Measurements from ENCODE around the gene AGBL1.
"Not testable (repeated sequence)": the region's sequence is repeated elsewhere in the genome, so short reads cannot be mapped to it uniquely, and the experiment has no call there.

AGBL1 gene

DNA sequence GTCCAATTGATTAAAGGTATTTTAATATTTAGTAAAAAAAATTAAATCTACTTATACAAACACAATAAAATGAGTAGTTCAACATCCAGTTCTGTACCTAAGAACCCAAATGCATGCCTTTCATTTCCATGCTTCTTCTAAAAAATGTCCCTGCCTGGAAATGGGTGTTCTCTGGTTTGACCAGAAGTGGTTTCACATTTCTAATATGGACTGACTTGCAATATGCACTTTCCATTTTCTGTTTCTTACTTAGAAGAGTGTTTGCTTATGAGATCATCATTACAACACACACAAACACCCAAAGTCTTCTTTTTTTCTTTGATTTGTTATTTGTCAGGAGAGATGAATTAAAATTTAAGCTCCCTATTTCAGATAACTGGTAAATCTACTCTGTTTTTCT is 879.6 kb downstream of the AGBL1 start:
- DNase-seq = no peak

DNA sequence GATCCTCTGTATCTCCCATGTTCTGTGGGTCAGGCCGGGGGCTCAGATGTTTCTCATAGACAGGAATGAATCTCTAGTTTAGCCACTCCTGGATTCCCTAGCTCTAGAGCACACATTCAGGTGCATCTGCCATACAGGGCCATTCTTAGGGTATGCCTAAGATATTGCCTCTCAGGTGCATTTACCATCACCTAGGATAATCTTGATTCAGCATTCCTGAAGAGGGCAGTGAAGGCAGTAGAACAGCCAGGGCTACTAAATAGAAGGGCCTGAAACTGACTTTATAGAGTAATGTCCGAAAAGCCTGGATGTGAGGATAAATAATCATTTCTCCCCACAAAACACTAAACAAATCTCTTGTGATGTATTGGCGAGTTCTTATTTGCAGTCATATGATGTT is 882.0 kb downstream of the AGBL1 start:
- no peak for DNase-seq

DNA sequence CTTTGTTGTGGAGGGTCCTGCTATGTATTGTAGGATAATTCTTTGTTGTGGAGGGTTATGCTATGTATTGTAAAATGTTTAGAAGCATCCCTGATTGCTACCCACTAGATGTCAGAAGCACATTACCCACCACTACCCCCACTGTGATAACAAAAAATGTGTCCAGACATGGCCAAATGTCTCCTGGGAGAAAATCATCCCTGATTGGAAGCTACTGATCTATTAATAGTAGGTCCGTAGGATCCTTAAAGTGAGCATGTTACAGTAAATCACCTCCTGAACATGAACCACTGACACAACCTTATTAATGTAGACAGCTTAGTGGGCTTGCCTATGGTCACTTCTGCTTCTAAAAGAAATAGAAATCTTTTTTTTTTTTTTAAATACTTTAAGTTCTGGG is 884.6 kb downstream of the AGBL1 start:
- no peak for DNase-seq

DNA sequence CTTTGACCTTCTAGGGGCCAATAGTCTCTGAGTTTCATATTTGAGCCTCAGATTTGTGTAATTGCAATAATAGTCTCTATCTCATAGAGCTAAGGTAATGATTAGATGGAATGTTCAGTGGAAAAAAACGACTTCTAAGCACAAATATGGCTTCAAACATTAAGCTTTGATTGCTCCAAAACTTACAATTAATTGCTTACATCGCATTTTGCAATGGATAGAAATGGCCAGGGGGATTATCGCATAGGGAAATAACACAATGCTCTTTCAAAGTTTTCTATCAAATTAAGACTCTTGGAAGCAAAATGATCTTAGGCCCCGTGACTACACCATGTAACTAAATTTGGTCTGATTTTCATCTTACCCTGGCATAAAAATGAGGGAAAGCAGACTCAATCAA is 888.6 kb downstream of the AGBL1 start:
- no peak for DNase-seq

DNA sequence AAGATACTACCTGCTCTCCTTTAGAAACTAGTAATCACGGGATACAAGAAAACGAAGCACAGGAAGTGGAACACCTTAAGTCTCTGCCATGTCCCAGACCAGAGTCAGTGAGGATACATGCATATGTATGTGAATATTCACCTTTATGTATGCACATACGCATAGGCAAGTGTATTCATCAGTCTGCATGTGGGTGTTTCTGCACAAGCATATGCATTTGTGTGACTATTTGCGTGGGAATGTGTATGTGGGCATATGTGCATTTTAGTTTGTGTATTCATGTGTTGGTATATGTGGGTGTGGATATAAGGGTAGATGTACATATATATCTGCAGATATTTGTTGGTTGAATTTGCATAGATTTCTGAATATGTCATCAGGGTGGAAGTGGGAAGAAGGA is 889.7 kb downstream of the AGBL1 start:
- no peak for DNase-seq

DNA sequence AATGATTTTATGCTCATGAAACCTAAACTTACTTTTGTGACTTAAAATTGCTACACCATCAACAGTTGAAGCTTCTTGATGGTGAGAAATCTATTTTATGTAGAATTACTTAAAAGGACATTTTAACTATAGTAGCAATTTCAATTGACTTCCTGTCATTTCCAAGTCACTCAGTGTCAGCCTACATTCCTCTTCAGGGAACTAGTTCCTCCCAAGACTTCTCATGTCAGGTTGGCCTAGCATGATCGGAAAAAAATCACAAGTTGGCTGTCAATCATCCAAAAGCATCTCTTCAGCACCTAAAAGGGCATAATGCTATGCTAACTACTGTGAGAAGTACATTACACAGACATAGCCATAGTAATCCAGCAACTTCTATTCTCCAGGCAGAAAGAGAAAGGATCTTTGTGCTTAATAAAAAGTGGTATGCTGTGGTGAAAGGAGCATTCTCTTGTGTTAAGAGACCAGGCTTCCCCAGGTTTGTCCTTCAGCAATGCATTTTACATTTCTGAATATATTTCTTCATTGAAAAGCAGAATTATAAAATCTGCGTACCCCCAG is 893.7 kb downstream of the AGBL1 start:
- DNase-seq = no peak

DNA sequence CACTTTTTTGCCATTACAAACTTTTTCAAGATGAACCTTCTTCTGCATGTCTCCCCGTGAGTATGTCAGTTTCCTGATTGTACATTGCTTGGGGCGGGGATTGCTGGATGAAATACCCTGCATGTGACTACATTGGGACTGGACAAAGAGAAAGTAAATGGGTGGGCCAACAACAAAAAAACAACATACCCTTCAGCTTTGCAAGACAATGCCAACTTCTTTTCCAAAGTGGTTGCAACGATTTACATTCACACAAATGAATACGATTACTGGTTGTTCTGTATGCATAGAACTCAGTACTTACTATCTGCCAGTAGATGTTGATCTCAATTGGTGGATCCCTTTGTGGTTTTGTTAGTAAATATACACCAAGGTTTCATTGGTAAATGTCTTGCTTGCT is 908.4 kb downstream of the AGBL1 start:
- DNase-seq = no peak

DNA sequence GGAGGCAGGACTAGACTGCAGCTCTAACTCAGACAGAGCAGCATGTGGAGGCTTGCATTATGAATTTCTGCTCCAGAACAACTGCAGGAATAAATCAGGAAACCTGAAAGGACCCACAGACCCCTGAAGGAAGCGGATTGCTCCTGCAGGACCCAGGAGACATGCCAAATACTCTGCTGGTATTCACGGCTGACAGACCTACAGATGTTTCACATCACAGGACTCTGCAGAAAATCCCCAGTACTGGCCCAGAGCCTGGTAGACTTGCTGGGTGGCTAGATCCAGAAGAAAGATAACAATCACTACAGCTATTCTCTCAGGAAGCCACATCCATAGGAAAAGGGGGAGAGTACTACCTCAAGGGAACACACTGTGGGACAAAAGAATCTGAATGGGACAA is 942.1 kb downstream of the AGBL1 start:
- DNase-seq = no peak

DNA sequence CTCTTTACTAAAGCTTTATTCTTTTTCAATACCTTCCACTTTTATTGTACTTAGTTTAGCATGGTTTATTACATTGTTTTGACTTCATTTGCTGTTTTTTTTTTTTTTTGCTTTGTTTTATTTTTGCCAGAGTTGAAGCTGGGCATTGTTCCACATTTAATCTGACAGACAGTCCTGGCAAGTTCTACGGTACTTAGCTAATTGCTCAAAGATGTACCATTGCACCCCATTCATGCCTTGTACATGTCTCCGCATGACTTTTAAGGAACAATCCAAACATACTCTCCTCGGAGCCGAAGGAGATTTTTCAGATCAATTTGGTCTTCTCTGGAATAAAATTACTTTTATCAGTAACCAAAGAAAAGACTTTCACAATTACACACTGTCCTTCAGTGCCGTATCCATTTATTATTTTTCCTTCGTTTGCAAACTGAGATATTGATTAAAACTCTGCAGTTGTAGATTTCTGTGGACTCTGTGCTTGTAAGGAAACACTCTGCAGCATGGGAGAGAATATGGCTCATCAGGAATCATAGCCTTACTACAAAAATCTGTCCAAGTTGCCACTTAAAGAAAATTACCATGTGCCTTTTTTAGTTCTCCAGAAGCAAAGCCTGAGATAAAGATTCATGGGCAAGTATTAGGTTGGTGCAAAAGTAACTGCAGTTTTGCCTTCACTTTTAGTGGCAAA is 952.0 kb downstream of the AGBL1 start:
- no peak for DNase-seq

DNA sequence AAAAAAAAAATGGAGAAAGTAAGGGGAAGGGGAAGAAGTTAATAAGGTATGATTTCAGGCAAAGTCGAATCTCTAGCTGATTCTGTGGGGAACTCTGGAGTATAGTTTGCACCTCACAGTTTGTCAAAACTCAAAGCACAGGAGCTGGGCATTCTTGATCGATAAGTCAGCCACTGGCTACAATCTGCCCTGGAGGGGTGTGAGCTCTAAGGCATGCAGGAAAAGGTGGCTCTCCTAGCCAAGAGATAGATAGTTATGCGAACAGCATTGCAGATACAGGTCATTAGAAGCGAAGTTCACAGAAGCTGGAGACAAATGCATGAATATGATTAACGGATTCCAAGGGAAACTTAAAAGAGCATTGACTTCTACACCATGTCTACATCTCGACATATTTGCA is 952.6 kb downstream of the AGBL1 start:
- no peak for DNase-seq

DNA sequence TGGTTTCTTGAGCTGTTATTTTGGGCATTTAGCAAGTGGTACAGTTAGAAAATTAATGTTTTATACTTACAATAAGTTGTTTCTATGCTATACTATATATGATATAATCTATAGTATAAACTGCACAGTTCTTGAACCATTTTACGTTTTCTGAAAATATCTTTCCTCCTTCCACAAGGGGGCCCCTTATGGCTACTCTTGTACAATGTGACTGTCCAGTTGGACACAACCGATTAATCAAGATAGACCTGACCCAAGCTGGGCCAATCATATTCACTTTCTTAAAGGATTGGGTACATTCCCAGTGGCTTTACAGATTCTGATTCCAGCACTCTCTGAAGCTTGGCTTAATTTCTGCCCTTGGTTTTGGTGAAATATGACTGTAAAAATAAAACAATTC is 953.4 kb downstream of the AGBL1 start:
- DNase-seq = no peak

DNA sequence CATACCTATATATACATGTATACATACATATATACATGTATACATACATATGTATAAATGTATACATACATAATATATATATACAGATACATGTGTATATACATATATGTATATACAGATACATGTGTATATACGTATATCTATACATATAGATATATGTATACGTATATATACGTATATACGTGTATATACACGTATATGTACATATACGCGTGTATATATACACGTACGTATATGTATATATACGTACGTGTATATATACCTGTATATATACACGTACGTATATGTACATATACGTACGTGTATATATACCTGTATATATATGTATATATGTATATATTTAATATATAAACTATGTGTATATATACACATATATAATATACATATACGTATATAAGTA is 955.2 kb downstream of the AGBL1 start:
- DNase-seq = no peak

DNA sequence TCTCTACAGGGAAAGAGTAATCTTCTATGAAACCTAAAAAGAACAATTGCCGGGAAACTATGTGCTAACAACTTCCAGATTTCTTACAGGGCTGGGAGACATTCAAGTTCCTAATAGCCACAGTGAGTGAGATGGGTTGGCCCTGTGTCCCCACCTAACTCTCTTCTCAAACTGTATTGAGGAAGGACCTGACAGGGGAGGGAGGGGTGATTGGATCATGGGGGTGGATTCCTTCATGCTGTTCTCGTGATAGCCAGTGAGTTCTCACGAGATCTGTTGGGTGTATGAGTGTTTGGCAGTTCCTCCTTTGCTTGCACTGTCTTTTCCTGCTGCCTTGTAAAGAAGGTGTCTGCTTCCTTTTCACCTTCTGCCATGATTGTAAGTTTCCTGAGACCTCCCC is 958.7 kb downstream of the AGBL1 start:
- no peak for DNase-seq

DNA sequence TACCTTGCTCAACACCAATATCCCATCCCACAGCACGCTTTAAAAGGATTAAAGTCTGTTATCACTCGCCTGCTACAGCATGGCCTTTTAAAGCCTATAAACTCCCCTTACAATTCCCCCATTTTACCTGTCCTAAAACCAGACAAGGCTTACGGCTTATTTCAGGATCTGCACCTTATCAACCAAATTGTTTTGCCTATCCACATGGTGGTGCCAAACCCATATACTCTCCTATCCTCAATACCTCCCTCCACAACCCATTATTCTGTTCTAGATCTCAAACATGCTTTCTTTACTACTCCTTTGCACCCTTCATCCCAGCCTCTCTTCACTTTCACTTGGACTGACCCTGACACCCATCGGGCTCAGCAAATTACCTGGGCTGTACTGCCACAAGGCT is 962.9 kb downstream of the AGBL1 start:
- not testable (repeated sequence) for DNase-seq

DNA sequence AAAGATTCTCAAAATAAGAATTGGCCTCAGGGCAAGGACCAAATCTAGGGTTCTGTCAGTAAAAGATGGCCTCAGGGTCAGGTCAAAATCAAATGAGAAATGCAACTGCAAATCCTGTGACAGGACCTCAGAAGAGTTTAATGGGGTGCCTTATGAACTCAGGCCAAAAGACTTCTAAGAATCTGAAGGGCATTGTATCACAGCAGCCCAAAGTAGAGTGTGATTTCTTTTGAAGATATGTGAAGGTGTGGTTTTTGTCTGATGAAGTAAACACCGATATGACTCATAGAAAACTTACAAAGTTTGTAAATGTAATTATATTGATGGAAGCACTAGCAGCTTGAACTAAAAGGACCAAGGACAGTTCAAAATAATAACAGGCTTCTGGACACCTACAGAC is 966.1 kb downstream of the AGBL1 start:
- DNase-seq = no peak

DNA sequence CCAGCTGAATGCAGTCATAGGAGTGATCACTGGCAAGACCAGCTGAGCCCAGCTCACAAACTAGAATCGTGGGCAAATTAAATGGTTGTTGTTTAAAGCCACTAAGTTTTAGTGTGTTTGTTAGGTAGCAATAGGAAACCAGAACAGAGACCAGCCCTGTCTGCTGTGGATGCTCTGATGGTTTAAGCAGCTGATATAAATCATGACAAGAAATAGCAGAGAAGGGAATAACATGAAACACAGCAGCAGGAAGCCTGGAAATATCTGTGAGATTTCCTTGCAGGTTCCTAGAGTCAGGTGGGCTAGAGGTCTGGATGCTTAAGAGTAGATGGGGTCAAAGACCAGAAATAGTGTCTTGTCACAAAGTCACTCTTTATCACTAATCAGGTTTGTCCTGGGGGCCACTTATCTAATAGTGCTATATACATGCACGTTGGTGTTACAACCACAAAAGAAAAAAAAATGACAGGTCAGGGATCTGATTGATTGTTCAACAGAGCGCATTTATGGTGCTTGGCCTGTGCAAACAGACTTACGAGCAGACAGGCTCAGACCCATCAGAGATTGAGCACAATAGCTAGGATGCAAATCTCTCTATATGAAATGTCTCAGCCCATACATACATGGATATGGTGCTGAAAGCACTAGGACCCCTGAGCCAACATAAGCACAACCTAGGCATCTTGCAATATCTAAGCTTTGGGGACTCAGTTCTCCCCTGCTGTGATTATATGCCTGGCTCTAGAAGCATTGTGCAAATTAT is 967.7 kb downstream of the AGBL1 start:
- DNase-seq = no peak
